ENCODE results near the gene P3H1.

P3H1 gene

DNA sequence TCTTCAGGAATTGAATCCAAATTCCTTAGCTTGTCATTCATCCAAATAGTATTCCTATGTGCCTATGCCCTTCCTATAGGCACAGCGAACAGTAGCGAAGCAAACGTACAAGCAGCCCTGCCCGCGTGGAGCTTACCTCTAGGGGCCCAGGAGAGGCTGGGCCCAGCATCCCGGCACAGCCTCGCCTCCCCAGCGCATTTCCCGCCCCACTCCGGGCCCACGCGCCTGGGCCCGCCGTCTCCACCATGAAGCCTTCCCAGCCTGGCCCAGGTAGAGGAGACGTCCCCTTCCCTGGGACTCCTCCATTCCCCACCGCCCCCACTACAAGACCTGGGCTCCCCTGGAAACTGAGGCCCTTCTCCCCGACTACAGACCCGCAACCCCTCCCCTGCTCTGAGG, 17.7 kb upstream of the P3H1 start:
- Mint-ChIP-seq H3K4me1 (ENCODE audit: low read depth) (peaks cover 14% of the 10 kb centered on the region), H3K27me3 (ENCODE audit: low read depth) (no peaks in the 10 kb centered on the region), H3K9me3 (no peaks in the 10 kb centered on the region), H3K4me3 (no peak overlapping the region), H3K36me3 (ENCODE audit: low read depth) (peaks cover 14% of the 10 kb centered on the region), H3K27ac (no peak overlapping the region)

GRCh38 chr1:42783092-42783491, 16.3 kb upstream of the P3H1 start:
- Mint-ChIP-seq H3K4me1 (ENCODE audit: low read depth) (peaks cover 21% of the 10 kb centered on the region), H3K4me3 (no peak overlapping the region), H3K9me3 (no peaks in the 10 kb centered on the region), H3K27me3 (ENCODE audit: low read depth) (no peaks in the 10 kb centered on the region), H3K36me3 (ENCODE audit: low read depth) (peaks cover 21% of the 10 kb centered on the region), H3K27ac (no peak overlapping the region)

- Mint-ChIP-seq H3K4me1 (ENCODE audit: low read depth) (peaks cover 20% of the 10 kb centered on the region), H3K4me3 (no peak overlapping the region), H3K27me3 (ENCODE audit: low read depth) (no peaks in the 10 kb centered on the region), H3K36me3 (ENCODE audit: low read depth) (peaks cover 35% of the 10 kb centered on the region), H3K9me3 (no peaks in the 10 kb centered on the region), H3K27ac (no peak overlapping the region)
Measured at GRCh38 chr1:42780176-42780575, 13.3 kb upstream of the P3H1 start.

DNA sequence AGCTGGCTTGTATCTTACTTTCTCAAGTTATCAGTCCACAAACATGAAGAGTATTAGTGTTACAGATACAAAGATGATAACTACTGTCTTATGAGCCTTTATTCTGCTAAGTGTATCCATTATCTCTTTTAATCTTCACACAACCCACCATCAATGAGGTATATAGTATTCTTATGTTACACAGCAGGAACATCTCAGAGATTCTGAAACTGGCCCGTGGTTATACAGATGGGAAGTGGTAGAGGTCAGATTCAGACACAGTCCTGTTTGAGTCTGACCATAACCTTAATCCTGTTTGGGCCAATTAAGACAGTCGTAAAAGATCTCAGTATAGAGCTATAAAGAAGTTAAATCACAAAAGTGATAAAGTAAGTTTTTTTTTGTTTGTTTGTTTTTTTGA, 12.9 kb upstream of the P3H1 start:
- no peaks in the 10 kb centered on the region for H3K27me3 Mint-ChIP-seq (ENCODE audit: low read depth)
- no peak overlapping the region for H3K4me3 Mint-ChIP-seq
- H3K27ac Mint-ChIP-seq = no peak overlapping the region
- no peaks in the 10 kb centered on the region for H3K9me3 Mint-ChIP-seq
- H3K36me3 Mint-ChIP-seq (ENCODE audit: low read depth) = peaks cover 39% of the 10 kb centered on the region
- H3K4me1 Mint-ChIP-seq (ENCODE audit: low read depth) = peaks cover 20% of the 10 kb centered on the region

- Mint-ChIP-seq H3K4me1 (ENCODE audit: low read depth) (peaks cover 18% of the 10 kb centered on the region), H3K27me3 (ENCODE audit: low read depth) (no peaks in the 10 kb centered on the region), H3K9me3 (no peaks in the 10 kb centered on the region), H3K4me3 (no peak overlapping the region), H3K36me3 (ENCODE audit: low read depth) (peaks cover 43% of the 10 kb centered on the region), H3K27ac (peak overlapping the region; percentile 42)
Measured at GRCh38 chr1:42777852-42778251, 11.0 kb upstream of the P3H1 start.

GRCh38 chr1:42776502-42776901, 9.7 kb upstream of the P3H1 start:
- Mint-ChIP-seq H3K27me3 (ENCODE audit: low read depth) (no peaks in the 10 kb centered on the region), H3K36me3 (ENCODE audit: low read depth) (peaks cover 42% of the 10 kb centered on the region), H3K27ac (no peak overlapping the region)

GRCh38 chr1:42774928-42775526, 8.2 kb upstream of the P3H1 start:
- Mint-ChIP-seq H3K9me3 (no peaks in the 10 kb centered on the region), H3K27ac (no peak overlapping the region), H3K4me1 (ENCODE audit: low read depth) (peaks cover 24% of the 10 kb centered on the region), H3K27me3 (ENCODE audit: low read depth) (no peaks in the 10 kb centered on the region), H3K36me3 (ENCODE audit: low read depth) (peaks cover 41% of the 10 kb centered on the region), H3K4me3 (no peak overlapping the region)

More at GRCh38 chr1:42776502-42776901, 9.7 kb upstream of the P3H1 start:
- Mint-ChIP-seq H3K4me3 (no peak overlapping the region), H3K4me1 (ENCODE audit: low read depth) (peaks cover 20% of the 10 kb centered on the region), H3K9me3 (no peaks in the 10 kb centered on the region)

DNA sequence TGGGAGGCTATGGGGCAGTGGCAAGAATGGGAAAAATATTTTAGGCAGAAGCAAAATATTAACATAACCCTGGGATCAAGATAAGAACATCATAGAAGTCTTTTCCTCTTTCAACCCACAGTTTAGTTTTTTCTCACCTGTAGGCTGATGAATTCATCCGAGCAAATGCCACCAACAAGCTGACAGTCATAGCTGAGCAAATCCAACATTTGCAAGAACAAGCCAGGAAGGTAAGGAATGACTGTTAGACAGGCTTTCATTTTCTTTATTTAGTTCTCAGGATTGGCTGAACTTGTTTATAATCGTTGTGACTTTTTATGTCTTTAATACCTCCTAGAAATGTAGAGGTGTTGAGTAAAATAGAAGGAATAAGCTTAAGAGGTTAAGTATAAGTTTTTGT, 6.6 kb upstream of the P3H1 start:
- no peak overlapping the region for H3K27ac Mint-ChIP-seq
- H3K9me3 Mint-ChIP-seq = no peaks in the 10 kb centered on the region
- H3K27me3 Mint-ChIP-seq (ENCODE audit: low read depth) = no peaks in the 10 kb centered on the region
- H3K4me3 Mint-ChIP-seq = no peak overlapping the region
- peaks cover 20% of the 10 kb centered on the region for H3K4me1 Mint-ChIP-seq (ENCODE audit: low read depth)
- H3K36me3 Mint-ChIP-seq (ENCODE audit: low read depth) = peaks cover 41% of the 10 kb centered on the region

- H3K36me3 Mint-ChIP-seq (ENCODE audit: low read depth) = peaks cover 17% of the 10 kb centered on the region
- peaks cover 17% of the 10 kb centered on the region for H3K4me1 Mint-ChIP-seq (ENCODE audit: low read depth)
- no peak overlapping the region for H3K27ac Mint-ChIP-seq
- H3K9me3 Mint-ChIP-seq = no peaks in the 10 kb centered on the region
- no peak overlapping the region for H3K4me3 Mint-ChIP-seq
- H3K27me3 Mint-ChIP-seq (ENCODE audit: low read depth) = no peaks in the 10 kb centered on the region
Measured at GRCh38 chr1:42769811-42770210, 3.0 kb upstream of the P3H1 start.

DNA sequence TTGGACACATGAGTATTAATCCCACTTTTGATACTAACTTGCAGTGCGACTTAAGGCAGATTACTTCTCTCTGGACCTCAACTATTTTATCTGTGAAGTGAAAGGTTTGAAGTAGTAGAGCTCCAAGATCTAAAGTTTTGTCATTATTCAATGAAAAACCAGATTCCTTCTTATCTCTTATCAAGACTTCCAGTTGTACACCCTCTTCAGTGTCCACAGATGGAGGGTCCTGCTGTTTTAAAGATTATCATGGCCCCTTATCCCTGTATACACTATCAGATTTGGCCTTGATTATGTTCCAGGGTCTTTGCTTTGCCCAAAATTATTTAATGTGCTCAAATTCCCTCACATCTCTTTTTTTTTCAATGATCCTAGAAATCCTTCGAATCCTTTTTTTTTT, 1.3 kb upstream of the P3H1 start:
- no peaks in the 10 kb centered on the region for H3K27me3 Mint-ChIP-seq (ENCODE audit: low read depth)
- no peaks in the 10 kb centered on the region for H3K9me3 Mint-ChIP-seq
- peaks cover 13% of the 10 kb centered on the region for H3K36me3 Mint-ChIP-seq (ENCODE audit: low read depth)
- no peak overlapping the region for H3K4me3 Mint-ChIP-seq
- peaks cover 17% of the 10 kb centered on the region for H3K4me1 Mint-ChIP-seq (ENCODE audit: low read depth)
- no peak overlapping the region for H3K27ac Mint-ChIP-seq

DNA sequence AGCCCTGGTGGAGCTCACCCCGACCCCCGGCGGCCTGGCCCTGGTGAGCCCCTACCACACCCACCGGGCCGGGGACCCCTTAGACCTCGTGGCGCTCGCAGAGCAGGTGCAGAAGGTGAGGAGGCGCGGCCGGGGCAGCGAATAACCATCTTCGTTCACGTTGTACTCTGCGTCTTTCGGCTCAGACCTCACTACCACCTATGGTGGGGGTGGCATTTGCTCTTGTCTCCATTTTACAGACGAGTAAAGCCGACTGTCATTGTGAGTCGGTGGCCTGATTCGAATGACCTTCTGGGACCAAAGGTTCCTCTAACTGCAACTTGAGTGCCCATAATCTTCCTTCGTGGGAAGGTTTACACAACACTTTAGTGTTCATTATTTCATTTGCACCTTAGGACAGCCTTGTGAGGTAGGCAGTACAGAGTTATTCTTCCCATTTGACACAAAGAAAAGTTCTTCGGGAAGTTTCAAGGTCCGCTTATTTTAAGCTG, 727 bp upstream of the P3H1 start:
- Mint-ChIP-seq H3K27me3 (ENCODE audit: low read depth) (no peaks in the 10 kb centered on the region), H3K27ac (peak overlapping the region; percentile 88), H3K4me3 (no peak overlapping the region), H3K9me3 (no peaks in the 10 kb centered on the region), H3K4me1 (ENCODE audit: low read depth) (peaks cover 19% of the 10 kb centered on the region), H3K36me3 (ENCODE audit: low read depth) (peaks cover 9% of the 10 kb centered on the region)

- Mint-ChIP-seq H3K27me3 (ENCODE audit: low read depth) (no peaks in the 10 kb centered on the region), H3K4me1 (ENCODE audit: low read depth) (peaks cover 20% of the 10 kb centered on the region), H3K36me3 (ENCODE audit: low read depth) (peaks cover 7% of the 10 kb centered on the region), H3K27ac (no peak overlapping the region), H3K9me3 (no peaks in the 10 kb centered on the region), H3K4me3 (no peak overlapping the region)
Measured at GRCh38 chr1:42765832-42766740, 742 bp downstream of the P3H1 start.

- Mint-ChIP-seq H3K36me3 (ENCODE audit: low read depth) (peaks cover 4% of the 10 kb centered on the region), H3K4me1 (ENCODE audit: low read depth) (peaks cover 17% of the 10 kb centered on the region), H3K4me3 (no peak overlapping the region), H3K9me3 (no peaks in the 10 kb centered on the region), H3K27me3 (ENCODE audit: low read depth) (no peaks in the 10 kb centered on the region), H3K27ac (no peak overlapping the region)
Measured at GRCh38 chr1:42765269-42765668, 1.6 kb downstream of the P3H1 start.

DNA sequence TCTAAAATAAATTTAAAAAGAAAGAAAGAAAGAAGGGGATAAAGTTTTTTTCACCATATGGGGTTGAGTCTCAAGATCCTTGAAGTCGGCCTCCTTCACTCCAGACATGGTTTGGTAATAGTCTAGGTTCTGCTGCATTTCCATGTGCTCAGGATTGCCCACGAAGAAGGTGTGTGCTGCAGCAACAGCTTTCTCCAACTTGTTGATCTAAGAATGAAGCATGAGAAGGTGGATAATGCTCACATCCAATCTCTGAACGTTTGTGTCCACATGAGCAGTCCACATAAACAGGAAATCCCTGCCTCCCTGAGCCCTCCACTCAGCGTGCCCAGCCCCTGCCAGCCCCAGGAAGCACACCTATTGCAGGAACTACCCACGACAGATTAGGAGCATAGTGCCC, 4.6 kb downstream of the P3H1 start:
- H3K36me3 Mint-ChIP-seq (ENCODE audit: low read depth) = peaks cover 6% of the 10 kb centered on the region
- peaks cover 5% of the 10 kb centered on the region for H3K4me1 Mint-ChIP-seq (ENCODE audit: low read depth)

GRCh38 chr1:42761567-42761966, 5.3 kb downstream of the P3H1 start:
- H3K36me3 Mint-ChIP-seq (ENCODE audit: low read depth) = peaks cover 12% of the 10 kb centered on the region
- H3K4me3 Mint-ChIP-seq = no peak overlapping the region
- H3K27ac Mint-ChIP-seq = no peak overlapping the region
- H3K9me3 Mint-ChIP-seq = no peaks in the 10 kb centered on the region
- H3K27me3 Mint-ChIP-seq (ENCODE audit: low read depth) = no peaks in the 10 kb centered on the region
- peaks cover 9% of the 10 kb centered on the region for H3K4me1 Mint-ChIP-seq (ENCODE audit: low read depth)

More for the DNA sequence above, 4.6 kb downstream of the P3H1 start:
- Mint-ChIP-seq H3K4me3 (no peak overlapping the region), H3K27ac (no peak overlapping the region), H3K9me3 (no peaks in the 10 kb centered on the region), H3K27me3 (ENCODE audit: low read depth) (no peaks in the 10 kb centered on the region)

All from T-helper 1 cell treated with Interleukin-12 subunit alpha and Interleukin-12 subunit beta and Interleukin-4 antibody, amounts not matched to agents 30 μg/mL and 1 μg/mL, for 36 hours (primary cell).